ENCODE data around the gene MEAK7. TPM values are rescaled to one million over a fixed set of nuclear protein-coding genes. Genes with fewer than 3 reads are reported as not detected.

The MEAK7 gene
- total and polyA plus RNA-seq, 2 of the 8 experiments (the other 6 are each of a cell fraction or from before 2014, with no cell fraction given), result 9.6 to 19.6 TPM

DNA sequence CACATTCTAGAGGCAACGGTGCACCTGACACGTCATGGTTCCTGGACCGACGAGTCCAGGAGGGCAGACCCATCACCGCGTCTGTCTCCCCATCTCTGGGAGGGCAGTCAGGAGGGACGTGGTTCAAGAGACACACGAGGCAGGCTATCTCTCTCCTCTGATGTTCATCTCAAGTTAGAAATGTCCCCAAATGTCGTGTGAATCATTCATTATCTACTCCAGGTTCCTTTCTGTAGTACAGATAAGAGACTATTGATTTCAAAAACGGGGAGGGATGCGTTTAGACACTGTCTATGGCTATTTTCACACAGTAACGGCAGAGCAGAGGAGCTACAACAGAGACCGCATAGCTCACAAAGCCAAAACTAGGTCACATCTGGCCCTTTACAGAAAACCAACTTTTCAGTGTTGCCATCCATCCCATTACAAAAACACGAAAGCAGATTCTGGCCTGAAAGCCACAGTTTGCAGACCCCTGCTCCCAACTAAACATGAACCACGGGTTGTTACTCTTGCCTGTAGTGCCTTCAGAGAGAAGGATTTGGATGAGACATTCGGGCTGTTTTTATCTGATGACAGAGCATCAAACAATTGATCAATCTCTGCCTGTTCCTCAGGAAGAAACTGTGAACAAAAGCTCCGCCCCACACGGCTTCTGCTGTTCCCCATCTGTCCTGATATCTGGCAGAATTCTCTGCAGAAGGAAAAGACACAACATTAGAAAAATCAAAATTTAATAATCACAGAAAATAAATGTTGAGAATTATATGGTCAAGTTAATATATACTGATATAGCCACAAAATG, 6.8 kb downstream of the MEAK7 start:
- FAIRE-seq, result no peak
- 89% methylated on average over 18 of the region's 18 CpGs; no CpG with 5 or more reads in 1 of the 2 experiments for WGBS, 2 experiments (ENCODE audit: extremely low coverage in 1 of 2, insufficient coverage in 1 of 2, insufficient read length in 1 of 2, insufficient replicate concordance in 2 of 2, low coverage in 1 of 2, low lambda C conversion rate in 2 of 2, missing lambda C conversion rate in 1 of 2)
- Histone ChIP-seq H3K27ac (ENCODE audit: low read depth, low read length) (no peak overlapping the region), H3K18ac (ENCODE audit: extremely low read depth, low read length) (no peak overlapping the region), H4K8ac (ENCODE audit: extremely low read depth, insufficient read depth, low read length) (no peak overlapping the region), H3K56ac (replicated peaks; ENCODE audit: insufficient read length, low read depth, low read length) (no peak overlapping the region), H2AK5ac (ENCODE audit: low read depth, low read length) (no peak overlapping the region), H4K91ac (replicated peaks; ENCODE audit: insufficient read length, low read length) (no peak overlapping the region), H3K4me1 (replicated peaks in 1 of 4; ENCODE audit: control insufficient read depth in 3 of 4, insufficient read depth in 4 of 4, low read length in 3 of 4) (no peaks in the 10 kb centered on the region; a peak in 1 of 7 replicates), H3K4me3 (ENCODE audit: extremely low read depth in 1 of 4, insufficient read depth in 2 of 4, low read depth in 3 of 4, low read length in 4 of 4) (no peak overlapping the region), H3K9ac (replicated peaks in 1 of 4; ENCODE audit: extremely low read depth in 1 of 4, low read depth in 3 of 4, low read length in 3 of 4) (no peak overlapping the region; a peak in 1 of 7 replicates), H3K23ac (ENCODE audit: insufficient read length) (no peak overlapping the region), H3K4me2 (ENCODE audit: insufficient read depth in 1 of 2, low read depth in 2 of 2, low read length in 2 of 2) (no peak overlapping the region), H2BK15ac (ENCODE audit: low read length) (no peak overlapping the region), H2BK5ac (ENCODE audit: low read depth, low read length) (no peak overlapping the region), H3K9me3 (ENCODE audit: insufficient read depth in 2 of 2, low read depth in 1 of 2, low read length in 1 of 2) (peaks cover 7 to 12% of the 10 kb centered on the region in 2 experiments), H2AFZ (ENCODE audit: low read length) (no peak overlapping the region), H3K23me2 (ENCODE audit: low read depth, low read length) (no peaks in the 10 kb centered on the region), H3K79me1 (ENCODE audit: low read depth, low read length) (no peaks in the 10 kb centered on the region), H2BK120ac (replicated peaks; ENCODE audit: low read depth, low read length) (no peak overlapping the region), H4K5ac (ENCODE audit: insufficient read length, low read depth, low read length) (no peak overlapping the region), H2BK12ac (ENCODE audit: low read depth, low read length) (no peak overlapping the region), H3K4ac (replicated peaks; ENCODE audit: insufficient read length, low read depth, low read length) (no peak overlapping the region), H4K20me1 (replicated peaks in 1 of 2; ENCODE audit: control insufficient read depth in 1 of 2, insufficient read depth in 2 of 2, low read length in 2 of 2) (peaks cover 0 to 2% of the 10 kb centered on the region in 2 experiments), H3K79me2 (ENCODE audit: control insufficient read depth in 1 of 2, insufficient read depth in 2 of 2, low read length in 2 of 2) (no peaks in the 10 kb centered on the region), H3K14ac (ENCODE audit: insufficient read length) (no peak overlapping the region), H3K36me3 (ENCODE audit: control insufficient read depth in 2 of 4, insufficient read depth in 4 of 4, low read length in 3 of 4) (peaks cover 2 to 43% (median 30%) of the 10 kb centered on the region in 4 experiments; a peak in 7 of 8 replicates), H2BK20ac (ENCODE audit: low read length) (no peak overlapping the region), H3K27me3 (replicated peaks in 1 of 4; ENCODE audit: control insufficient read depth in 3 of 4, extremely low read depth in 1 of 4, insufficient read depth in 3 of 4, low read length in 3 of 4) (no peaks in the 10 kb centered on the region)
- ChIA-PET POLR2A (ENCODE audit: partially characterized antibody) (no interaction called here), CTCF (ENCODE audit: partially characterized antibody) (interaction anchor here (0.7 to 4.6 kb wide), 5 partner anchors 9 to 228 kb away, joined by 3 to 21 read pairs (median 4); no protein-coding TSS in a partner anchor)
- DNase-seq (ENCODE audit: low read depth in 1 of 2, low spot score in 2 of 2), result no peak
- TF ChIP-seq GTF2F1 (IDR thresholded peaks at IDR 0.05; ENCODE audit: borderline replicate concordance, low read depth, low read length) (no peak), RNF2 (IDR thresholded peaks at IDR 0.05; ENCODE audit: borderline replicate concordance, low read depth, low read length, missing control alignments, poor library complexity, severe bottlenecking) (no peak), TEAD4 (IDR thresholded peaks at IDR 0.05; ENCODE audit: low read depth, low read length) (no peak), RFX5 (IDR thresholded peaks at IDR 0.05; ENCODE audit: borderline replicate concordance, low read depth, low read length) (no peak), CBX8 (IDR thresholded peaks at IDR 0.05; ENCODE audit: borderline replicate concordance, low read depth, low read length) (no peak), EZH2 (IDR thresholded peaks at IDR 0.05; ENCODE audit: low read depth, low read length, severe bottlenecking) (no peak), SUZ12 (IDR thresholded peaks at IDR 0.05; ENCODE audit: low read length) (no peak), KDM4A (IDR thresholded peaks at IDR 0.05; ENCODE audit: low read depth, low read length, severe bottlenecking) (no peak), PHF8 (conservative IDR thresholded peaks at IDR 0.05; ENCODE audit: low read depth, low read length) (no peak), EGR1 (IDR thresholded peaks at IDR 0.05; ENCODE audit: borderline replicate concordance, low read depth, low read length) (no peak)
- TF ChIP-seq, protein P1, sequence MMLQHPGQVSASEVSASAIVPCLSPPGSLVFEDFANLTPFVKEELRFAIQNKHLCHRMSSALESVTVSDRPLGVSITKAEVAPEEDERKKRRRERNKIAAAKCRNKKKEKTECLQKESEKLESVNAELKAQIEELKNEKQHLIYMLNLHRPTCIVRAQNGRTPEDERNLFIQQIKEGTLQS (IDR thresholded peaks at IDR 0.05; ENCODE audit: insufficient read depth, low read depth, low read length), result no peak
